CD4-positive, alpha-beta T cell treated with Interleukin-21 for 1 hour (primary cell): ENCODE data around the gene TIMP2.

Experiments
- DNase-seq: peaks from one replicate; pipeline ENCODE4 v3.0.0-alpha.2; 2020

Gene TIMP2

DNA sequence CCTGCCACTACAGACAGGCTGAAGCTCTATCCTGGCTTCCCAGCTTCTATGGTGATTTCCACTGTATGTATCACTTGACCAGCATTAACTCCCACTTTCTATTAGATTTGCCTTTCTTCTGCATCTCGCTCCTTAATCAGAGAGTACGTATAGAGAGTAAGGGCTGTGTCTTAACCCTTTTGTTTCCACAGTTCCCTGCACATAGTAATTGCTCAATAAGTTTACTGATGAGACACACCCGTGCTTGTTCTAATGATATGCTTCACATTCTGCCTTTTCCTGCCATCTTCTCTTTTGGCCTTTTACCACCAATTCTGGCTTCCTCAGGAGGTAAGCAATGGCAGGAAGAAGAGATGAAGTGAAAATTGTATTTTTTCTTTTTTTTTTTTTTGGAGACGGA, 64.0 kb downstream of the TIMP2 start:
- DNase-seq: no peak

DNA sequence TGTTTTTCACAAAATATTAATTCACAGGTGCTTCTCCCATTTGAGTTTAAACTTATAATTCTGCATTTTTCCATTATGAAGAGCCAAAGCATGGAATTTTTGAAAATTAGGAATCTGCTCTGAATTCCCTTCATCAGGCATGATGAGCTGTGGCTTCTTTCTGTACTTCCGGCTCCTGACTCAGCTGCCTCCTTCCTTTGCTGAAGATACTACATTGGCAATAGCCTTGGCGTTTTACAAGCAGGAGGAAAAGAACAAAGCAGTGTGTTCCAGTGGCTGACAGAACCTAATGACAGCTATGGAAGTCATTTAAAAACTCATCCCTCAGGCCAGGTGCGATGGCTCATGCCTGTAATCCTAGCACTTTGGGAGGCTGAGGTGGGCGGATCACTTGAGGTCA, 66.1 kb downstream of the TIMP2 start:
- DNase-seq: no peak

DNA sequence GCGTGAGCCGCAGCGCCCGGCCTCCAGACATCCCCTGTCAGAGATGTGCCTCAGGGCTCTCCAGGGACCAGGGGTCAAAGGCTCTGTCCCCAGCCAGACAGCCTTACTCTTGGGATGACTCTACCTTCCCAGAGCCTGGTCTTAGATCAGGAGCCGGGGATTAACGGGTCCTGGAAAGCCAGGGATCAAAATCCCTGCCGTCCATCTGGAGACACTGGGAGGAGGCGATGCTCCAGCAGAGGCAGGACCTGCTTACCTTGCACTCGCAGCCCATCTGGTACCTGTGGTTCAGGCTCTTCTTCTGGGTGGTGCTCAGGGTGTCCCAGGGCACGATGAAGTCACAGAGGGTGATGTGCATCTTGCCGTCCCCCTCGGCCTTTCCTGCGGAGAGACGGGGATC, 67.9 kb downstream of the TIMP2 start:
- no peak for DNase-seq

DNA sequence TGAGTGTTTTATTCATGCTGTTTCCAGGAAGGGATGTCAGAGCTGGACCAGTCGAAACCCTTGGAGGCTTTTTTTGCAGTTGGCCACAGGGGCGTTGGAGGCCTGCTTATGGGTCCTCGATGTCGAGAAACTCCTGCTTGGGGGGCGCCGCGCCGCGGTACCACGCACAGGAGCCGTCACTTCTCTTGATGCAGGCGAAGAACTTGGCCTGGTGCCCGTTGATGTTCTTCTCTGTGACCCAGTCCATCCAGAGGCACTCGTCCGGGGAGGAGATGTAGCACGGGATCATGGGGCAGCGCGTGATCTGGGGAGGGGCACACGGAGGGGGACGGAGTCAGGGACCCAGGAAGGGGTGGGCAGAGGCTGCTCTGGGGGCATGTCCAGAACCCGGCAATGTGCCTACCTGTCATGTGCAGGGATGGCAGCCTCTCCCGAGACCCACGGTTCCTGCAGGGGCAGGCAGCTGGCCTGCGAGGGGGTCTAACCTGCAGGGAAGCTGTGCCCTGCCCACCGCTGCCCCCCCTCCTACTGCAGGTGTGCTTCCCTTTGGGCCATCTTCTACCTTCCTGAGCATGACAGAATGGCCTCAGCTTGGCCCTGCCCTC, 69.5 kb downstream of the TIMP2 start:
- DNase-seq: no peak

DNA sequence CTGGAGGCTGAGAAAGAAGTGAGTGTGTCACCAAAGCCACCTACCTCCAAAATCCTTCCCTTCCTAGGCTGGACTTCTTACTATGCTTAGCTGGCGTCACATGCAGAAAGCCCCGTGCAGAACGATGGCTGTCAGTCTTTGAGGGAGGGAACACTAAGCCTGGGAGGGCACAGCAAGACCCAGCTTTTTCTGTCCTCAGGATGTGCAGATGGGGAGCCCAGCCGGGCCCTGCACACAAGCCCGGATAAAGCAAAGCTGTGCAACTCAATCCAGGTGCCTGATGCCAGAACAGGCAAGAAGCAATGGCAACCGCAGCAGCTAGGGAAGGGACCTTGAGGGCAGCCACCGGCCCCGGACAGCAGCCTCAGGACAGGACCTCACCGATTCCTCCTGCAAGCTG, 70.7 kb downstream of the TIMP2 start:
- no peak for DNase-seq

DNA sequence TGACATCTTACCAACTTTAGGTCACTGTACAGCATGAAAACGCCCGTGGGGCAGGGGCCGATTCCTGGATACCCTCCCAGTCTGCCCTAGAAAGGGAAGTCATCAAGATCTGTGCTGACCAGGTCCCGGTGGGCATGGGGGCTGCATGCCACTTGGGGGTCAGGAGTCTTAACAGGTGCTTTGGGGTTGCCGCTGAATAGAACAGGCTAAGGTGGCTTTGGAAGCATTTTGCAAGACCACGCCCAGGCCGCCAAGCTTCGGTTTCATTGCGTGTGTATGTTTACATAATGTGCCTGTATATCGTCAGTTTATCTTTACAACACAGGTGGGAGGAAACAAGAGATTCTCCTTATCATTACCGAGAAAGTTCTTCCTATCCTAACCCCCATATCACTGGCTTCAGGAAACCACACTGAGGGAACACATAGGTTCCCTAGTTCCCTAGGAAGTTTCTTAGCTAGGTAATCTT, 71.2 kb downstream of the TIMP2 start:
- no peak for DNase-seq

DNA sequence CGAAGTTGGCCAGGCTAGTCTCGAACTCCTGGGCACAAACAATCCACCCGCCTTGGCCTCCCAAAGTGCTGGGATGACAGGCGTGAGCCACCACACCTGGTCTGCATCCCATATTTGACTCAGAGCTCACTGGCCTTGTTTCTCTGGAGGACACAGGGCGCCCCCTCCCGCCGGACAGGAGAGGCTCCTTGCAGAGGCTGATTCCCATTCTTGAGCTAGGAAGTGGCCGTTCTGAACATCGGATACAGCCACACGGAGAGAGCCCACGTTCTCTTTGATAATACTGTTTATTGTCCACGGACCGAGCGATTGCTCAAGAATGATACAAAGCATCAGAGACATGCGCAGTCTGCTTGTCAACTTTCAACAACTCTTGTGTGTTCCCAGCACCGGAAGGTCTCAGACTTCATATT, 72.5 kb downstream of the TIMP2 start:
- DNase-seq: no peak

DNA sequence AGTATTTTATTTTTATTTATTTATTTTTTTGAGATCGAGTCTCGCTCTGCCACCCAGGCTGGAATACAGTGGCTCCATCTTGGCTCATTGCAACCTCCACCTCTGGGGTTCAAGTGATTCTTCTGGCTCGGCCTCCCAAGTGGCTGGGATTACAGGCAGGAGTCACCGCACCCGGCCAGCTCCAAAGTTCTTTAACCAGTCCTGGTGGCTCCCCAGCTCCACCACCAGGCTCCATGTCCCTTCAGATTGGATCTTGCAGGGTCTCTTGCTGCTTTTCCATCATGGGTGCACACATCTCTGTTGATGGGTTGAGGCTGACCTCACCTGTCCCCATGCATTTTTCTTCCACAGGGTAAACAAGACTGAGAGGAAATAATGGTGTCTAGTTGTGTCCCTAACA, 76.2 kb downstream of the TIMP2 start:
- DNase-seq: no peak

DNA sequence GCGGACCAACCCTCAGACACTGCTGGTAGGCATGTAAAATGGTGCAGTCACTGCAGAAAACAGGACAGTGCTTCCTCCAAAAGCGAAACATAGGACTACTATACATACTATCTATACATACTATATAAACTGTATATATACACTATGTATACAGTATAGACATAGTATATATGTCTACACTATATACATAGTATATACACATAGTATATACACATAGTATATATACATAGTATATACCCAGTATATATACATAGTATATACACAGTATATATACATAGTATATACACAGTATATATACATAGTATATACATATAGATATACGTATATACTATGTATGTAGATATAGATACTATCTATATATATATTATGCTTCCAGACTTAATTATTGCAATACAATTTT, 78.1 kb downstream of the TIMP2 start:
- DNase-seq: no peak

DNA sequence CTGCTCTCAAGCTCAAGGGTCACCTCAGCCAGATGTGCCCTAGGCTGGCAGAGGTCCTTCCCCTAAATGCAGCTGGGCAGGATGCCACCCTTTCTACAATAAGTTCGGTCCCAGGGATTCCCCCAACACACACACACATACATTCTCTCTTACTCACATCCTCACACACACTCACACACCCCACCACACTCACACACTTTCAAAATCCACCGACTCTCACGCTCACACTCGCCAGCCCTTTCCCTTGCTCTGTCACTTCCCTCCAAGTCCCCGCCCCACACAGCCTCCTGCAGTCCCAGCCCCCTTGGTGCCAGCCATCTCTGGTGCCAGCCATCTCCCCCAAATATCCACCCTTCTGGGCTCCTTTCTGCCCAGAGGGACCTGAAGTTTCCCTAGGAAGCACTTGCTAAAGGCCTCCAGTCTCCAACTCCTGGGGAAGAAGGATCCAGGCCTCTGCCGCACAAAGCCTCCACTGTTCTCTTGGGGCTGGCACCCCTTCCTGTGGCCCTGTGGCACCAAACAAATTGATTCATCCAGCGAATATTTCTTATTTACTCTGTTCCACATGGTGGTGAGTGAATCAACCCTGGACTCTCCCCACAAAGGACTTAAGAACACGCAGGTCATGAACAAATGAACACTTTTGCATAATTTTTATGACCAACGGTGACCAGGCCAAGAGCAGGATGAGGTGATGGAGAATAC, 80.7 kb downstream of the TIMP2 start:
- DNase-seq: no peak

DNA sequence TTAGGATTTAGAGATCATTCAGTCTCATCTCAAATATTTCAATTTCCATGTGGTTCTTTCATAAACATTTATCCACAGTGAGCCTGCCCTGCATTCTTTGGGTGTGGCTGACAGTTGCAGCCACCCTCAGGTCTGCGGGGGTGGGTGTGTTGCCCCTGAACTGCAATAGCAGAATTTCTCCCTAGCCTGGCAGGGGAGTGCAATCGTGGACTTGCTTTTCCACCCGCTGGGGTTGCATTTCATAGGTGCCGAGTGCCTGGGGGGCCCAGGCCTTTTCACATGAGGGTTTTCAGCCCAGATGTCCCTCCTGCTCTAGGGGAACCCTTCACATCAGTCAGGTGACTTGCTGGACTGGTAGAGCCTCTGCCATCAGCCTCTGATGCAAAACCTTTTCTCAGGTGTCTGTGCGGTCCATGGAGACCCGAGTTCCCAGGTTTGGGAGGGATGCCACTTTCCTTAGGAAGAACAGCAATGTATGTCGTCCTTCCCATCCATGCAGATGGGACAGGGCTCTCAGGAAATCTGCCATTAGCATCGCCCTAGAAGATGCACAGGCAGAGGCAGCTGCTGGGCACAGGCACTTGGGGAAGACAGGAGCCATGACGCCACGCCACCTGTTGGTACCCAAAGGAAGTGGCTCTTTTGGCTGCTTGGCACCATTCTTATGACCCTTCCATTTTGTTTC, 82.2 kb downstream of the TIMP2 start:
- peak; percentile 75 for DNase-seq

DNA sequence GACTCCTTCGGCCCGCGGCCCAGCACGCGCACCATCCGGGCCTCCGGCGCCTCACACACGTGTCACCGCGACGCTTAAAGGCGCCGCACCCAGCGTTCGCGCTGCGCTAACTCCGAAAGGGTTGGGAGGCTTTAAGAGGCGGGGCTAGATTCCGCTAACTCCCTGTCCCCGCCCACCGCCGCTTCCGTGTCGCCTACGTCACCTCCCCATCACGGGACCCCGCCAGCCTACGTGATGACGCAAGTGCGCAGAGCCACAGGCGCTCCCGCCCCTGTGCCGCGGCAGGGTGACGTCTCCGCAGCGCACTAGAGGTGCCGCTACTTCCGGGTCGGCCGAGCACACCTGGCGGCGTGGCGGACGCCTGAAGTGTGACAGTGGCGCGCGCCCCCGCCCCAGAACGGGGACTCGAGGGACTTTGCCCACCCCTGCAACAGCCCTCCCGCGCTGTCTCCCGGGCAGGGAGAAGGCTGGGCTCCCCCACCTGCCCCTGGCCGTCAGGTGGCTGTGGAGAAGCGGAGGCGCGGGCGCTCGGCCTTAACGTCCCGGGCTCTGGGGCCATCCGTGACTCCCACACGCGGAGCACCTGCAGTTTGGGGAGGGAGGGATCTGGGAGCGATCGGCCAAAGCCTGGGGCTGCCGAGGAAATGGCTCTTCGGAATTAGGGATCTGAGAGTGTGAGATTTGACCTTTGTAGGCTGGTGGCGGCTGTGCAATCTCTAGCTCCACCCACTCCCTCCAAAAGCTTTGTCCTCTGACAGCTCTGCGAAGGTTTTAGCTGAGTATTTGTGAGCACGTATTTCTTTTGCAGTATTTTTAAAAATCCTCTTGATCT, 84.2 kb downstream of the TIMP2 start, which contains the start of gene USP36:
USP36 (minus strand) TSS at position 35 of the 832 bp plus-strand sequence. CDS start 4,451 bp downstream, outside the sequence.
- peak; percentile 99 for DNase-seq

DNA sequence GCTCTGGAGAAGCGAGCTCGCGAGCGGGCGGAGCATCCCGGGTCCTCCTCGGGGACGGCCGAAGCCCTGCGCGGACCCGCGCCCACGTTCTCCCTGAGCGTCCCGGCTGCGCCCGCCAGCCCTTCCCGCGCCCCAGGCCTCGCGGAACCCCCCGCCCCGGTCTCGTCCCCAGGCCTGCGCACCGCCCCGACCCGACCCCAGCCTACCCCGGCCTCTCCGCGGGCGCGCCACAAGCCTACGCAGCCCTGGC, 84.7 kb downstream of the TIMP2 start:
- no peak for DNase-seq

DNA sequence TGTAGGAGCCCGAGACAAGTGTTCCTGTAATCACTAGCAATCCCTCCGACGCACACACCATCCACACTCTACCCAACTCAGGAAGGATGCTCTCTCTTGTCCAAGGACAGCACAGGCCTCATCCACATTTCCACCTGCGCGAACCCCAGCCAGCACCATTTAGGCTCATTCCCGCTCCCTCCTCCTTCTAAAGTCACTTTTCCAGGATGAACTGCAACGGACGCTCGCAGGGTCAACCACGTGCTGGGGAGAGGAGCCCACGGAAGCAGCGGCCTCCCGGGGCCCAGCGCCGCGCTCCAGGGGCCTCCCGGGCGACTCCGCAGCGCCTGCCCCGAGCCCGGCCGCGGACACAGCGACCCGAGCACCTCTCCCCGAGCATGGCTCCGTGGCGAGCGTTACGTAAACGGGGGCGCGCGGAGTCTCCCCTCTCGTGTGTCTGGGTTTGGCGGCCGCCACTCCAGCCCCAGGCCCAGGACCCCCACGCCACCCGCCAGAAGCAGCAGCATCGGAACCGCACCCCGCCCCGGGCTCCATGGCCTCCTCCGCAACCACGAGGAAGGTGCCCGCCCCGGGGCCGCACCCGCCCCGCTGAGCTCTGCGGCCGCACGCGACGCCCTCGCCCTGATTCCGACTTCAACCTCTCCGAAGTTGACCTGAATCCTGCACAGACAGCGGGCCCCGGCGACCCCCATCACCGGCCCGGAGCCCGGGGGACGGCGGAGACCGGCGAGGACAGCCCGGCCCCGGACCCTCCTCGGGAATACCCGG, 85.2 kb downstream of the TIMP2 start:
- DNase-seq: peak; percentile 55

DNA sequence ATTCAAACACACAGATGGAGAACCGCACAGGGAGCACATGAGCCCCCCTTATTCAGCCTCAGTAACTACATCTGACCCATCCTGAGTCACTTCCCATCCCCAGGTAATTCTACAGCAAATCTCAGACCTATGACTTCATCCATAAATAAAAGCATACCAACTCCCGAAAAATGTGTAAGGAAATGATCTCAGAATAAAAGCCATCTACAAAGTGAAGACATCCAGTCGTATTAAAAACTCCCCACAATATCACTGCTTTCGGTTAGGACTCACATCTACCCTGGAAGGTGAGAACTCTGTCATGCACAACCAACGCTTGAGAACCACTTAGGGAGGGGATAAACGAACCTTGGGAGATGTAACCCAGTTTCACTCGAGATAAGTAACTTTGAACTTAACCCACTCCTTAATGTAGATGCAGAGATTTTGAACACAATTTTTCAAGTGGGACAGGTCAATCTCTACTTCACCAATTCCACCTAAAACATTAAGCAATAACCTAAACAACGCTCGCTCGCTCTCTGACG, 85.9 kb downstream of the TIMP2 start:
- DNase-seq: peak; percentile 55

DNA sequence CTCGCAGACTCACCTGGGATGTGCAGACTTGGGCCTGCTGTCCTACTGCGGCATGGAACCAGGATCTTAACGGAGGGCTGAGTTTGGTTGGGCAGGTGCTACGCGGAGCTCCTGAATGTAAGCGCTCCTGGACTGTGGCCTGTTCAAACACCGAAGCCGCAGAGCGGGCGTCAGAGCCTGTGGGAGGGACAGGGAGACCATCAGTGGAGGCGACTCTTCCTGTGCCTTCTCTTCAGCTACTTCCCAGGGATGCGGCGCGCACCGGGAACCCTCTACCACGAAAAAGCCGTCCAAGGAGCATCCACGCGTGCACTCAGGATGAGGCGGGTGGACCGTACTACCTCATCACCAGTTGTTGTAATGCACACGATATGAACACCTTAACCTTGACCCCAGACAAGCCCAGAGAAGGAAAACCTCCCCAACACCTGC, 86.6 kb downstream of the TIMP2 start:
- no peak for DNase-seq

DNA sequence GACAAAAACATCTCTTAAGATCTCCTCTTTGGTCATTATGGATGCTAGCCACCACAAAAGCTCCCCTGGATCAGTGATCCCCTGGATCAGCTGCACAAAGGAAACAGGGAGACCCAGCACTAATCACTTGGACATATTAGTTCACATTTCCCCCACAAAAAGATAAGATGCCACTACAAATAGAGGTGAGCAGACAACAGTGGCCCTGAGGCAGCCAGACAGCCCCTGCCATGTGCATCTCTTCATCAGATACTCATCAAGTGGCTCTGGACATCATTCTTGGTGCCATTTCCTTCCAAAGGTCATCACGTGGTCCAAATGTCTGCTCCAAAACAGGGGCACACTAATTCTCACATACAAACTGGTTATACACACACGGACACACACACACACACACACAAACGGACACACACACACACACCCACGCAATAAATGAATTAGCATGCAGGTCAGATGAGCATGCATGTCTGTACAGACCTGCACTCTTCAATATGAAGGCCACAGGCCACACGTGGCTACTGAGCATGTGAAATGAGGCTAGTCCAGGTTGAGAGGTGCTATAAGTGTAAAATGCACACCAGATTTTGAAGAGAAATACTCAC, 88.7 kb downstream of the TIMP2 start:
- no peak for DNase-seq

DNA sequence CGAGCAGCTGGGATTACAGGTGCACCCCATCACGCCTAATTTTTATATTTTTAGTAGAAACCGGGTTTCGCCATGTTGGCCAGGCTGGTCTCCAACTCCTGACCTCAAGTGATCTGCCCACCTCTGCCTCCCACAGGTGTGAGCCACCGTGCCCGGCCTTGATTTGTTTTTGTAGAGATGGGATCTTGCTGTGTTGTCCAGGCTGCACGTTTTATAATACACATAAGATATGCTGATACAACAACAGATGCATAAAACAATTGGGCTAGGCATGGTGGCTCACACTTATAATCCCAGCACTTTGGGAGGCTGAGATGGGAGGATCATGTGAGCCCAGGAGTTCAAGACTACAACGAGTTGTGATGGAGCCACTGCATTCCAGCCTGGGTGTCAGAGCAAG, 90.6 kb downstream of the TIMP2 start:
- no peak for DNase-seq

DNA sequence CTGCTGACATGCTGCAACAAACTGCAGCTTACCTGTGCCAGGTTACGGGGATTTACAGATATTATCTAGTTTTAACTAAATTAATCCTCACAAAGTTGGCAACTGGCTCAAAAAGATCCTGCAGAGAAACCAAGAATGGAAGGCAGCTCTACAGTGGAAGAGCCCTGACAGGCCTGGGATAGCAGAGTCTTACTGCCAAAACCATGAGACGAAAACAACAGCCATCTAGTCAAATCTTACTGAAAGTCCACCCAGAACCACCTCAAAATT, 92.7 kb downstream of the TIMP2 start:
- no peak for DNase-seq

DNA sequence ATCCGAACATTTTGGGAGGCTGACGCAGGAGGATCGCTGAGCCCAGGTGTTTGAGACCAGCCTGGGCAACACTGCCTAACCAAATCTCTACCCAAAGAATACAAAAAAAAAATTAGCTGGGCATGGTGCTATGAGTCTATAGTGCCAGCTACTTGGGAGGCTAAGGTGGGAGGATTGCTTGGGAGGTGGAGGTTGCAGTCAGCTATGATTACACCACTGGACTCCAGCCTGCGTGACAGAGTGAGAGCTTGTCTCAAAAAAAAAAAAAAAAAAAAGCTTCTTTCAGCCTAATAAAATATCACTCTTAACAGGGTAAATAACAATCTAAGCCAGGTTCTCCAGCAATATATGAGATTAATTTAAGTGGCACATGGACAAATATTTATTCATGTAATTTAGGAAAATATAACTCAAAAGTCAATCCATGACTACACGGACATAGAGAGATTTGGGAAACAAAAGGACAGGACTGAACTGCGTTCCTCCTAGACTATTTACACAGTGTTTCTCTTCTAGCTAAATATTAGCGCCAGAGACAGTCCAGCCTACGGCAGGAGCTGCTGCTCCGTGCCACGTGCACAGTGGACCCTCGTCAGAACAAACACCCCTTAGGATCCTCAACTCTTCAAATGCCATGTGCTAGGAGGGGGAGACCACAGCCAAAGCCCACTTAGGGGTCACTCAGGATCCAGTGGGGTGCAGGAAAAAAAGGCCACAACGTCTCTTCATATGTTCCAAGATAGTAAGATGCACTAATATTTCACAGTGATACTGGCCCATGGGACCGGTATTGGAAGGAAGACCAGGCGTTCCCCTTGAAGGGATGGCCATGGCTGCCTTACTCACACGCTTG, 93.3 kb downstream of the TIMP2 start:
- no peak for DNase-seq

DNA sequence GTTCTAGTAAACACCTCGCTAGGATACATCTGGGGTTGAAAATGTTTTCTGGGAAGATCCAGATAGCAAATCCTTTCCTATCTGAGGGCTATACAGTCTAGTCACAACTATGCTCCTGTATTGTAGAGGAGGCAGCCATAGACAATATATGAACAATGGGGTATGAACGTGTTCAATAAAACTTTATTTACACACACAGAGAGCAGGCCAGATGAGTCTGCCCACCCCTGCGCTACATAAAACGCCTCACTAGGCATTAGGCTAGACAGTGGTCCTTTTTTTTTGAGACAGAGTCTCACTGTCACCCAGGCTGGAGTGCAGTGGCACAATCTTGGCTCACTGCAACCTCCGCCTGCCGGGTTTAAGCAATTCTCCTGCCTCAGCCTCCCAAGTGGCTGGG, 95.7 kb downstream of the TIMP2 start:
- DNase-seq: no peak
